H54 (cell line): ENCODE data around the gene PTGR3.

Experiments
- DNase-seq: peaks from one replicate; pipeline ENCODE4 v3.0.0; 2011; ENCODE audit warnings: low spot score, mixed read lengths; ENCODE audit not compliant: insufficient read length
- FAIRE-seq: peaks from 3 replicates; lab custom pipeline; 2011; peaks lifted over from hg19 to GRCh38; lab: Jason Lieb, UNC
- POLR2A ChIP-seq: IDR thresholded peaks from 2 replicates; pipeline ENCODE4 v1.6.1; 2011; ENCODE audit warnings: low read depth, mild to moderate bottlenecking, low read length

The PTGR3 gene

GRCh38 chr18:75227535-75228296, 18.8 kb upstream of the PTGR3 start:
- DNase-seq, result no peak
- FAIRE-seq, result no peak
- no peak for TF ChIP-seq POLR2A

- DNase-seq (no peak), FAIRE-seq (no peak)
- no peak for TF ChIP-seq POLR2A
Measured at GRCh38 chr18:75226956-75227316, 18.0 kb upstream of the PTGR3 start.

GRCh38 chr18:75226286-75226955, 17.5 kb upstream of the PTGR3 start:
- FAIRE-seq (no peak), DNase-seq (no peak)
- no peak for TF ChIP-seq POLR2A

GRCh38 chr18:75223687-75224347, 14.9 kb upstream of the PTGR3 start:
- FAIRE-seq (no peak), DNase-seq (no peak)
- no peak for TF ChIP-seq POLR2A

GRCh38 chr18:75222407-75222806, 13.5 kb upstream of the PTGR3 start:
- no peak for TF ChIP-seq POLR2A
- DNase-seq (no peak), FAIRE-seq (no peak)

GRCh38 chr18:75221897-75222296, 13.0 kb upstream of the PTGR3 start:
- TF ChIP-seq POLR2A, result no peak
- DNase-seq (no peak), FAIRE-seq (no peak)

- DNase-seq (no peak), FAIRE-seq (no peak)
- no peak for TF ChIP-seq POLR2A
Measured at GRCh38 chr18:75221397-75221796, 12.5 kb upstream of the PTGR3 start.

- FAIRE-seq (no peak), DNase-seq (no peak)
- no peak for TF ChIP-seq POLR2A
Measured at GRCh38 chr18:75220551-75221355, 11.8 kb upstream of the PTGR3 start.

GRCh38 chr18:75219745-75220375, 10.9 kb upstream of the PTGR3 start:
- FAIRE-seq, result no peak
- DNase-seq, result no peak
- TF ChIP-seq POLR2A, result no peak

GRCh38 chr18:75218065-75218923, 9.4 kb upstream of the PTGR3 start:
- no peak for DNase-seq
- no peak for FAIRE-seq
- TF ChIP-seq POLR2A, result no peak

GRCh38 chr18:75216911-75217689, 8.2 kb upstream of the PTGR3 start:
- DNase-seq (no peak), FAIRE-seq (no peak)
- no peak for TF ChIP-seq POLR2A

GRCh38 chr18:75216212-75216910, 7.4 kb upstream of the PTGR3 start:
- TF ChIP-seq POLR2A, result no peak
- DNase-seq, result no peak
- FAIRE-seq, result no peak
